ENCODE measurements around the gene ATPAF2. TPM values are rescaled to one million over a fixed set of nuclear protein-coding genes. Genes with fewer than 3 reads are reported as not detected.

The ATPAF2 gene
- total RNA-seq, 4 donors from 2014 or later: 8.3 to 19.9 (median 12.3) TPM

- 100% methylated on average over 2 of the region's 5 CpGs; no CpG with 5 or more reads in 1 of the 2 donors for WGBS, 2 donors (ENCODE audit: low coverage in 1 of 2)
- H3K27ac ChIP-seq: no peak overlapping the region
- H3K9me3 ChIP-seq: no peaks in the 10 kb centered on the region
- H3K36me3 ChIP-seq: peaks cover 0 to 55% of the 10 kb centered on the region in 2 donors
- TF ChIP-seq, protein P1, sequence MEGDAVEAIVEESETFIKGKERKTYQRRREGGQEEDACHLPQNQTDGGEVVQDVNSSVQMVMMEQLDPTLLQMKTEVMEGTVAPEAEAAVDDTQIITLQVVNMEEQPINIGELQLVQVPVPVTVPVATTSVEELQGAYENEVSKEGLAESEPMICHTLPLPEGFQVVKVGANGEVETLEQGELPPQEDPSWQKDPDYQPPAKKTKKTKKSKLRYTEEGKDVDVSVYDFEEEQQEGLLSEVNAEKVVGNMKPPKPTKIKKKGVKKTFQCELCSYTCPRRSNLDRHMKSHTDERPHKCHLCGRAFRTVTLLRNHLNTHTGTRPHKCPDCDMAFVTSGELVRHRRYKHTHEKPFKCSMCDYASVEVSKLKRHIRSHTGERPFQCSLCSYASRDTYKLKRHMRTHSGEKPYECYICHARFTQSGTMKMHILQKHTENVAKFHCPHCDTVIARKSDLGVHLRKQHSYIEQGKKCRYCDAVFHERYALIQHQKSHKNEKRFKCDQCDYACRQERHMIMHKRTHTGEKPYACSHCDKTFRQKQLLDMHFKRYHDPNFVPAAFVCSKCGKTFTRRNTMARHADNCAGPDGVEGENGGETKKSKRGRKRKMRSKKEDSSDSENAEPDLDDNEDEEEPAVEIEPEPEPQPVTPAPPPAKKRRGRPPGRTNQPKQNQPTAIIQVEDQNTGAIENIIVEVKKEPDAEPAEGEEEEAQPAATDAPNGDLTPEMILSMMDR (IDR thresholded peaks at IDR 0.05): no peak
- TF ChIP-seq POLR2A (IDR thresholded peaks at IDR 0.05) (no peak), POLR2AphosphoS5 (IDR thresholded peaks at IDR 0.05) (no peak), EP300 (IDR thresholded peaks at IDR 0.05) (no peak)
- ATAC-seq: no peak
- no peaks in the 10 kb centered on the region for H3K4me1 ChIP-seq
- H3K4me3 ChIP-seq: no peak overlapping the region
- H3K27me3 ChIP-seq: no peaks in the 10 kb centered on the region
These were observed 30.3 kb downstream of the ATPAF2 start for GRCh38 chr17:18008496-18009268.

- no peak for TF ChIP-seq POLR2AphosphoS5 (IDR thresholded peaks at IDR 0.05)
- no peak for TF ChIP-seq EP300 (IDR thresholded peaks at IDR 0.05)
- TF ChIP-seq, protein P1 (IDR thresholded peaks at IDR 0.05): no peak
- TF ChIP-seq POLR2A (IDR thresholded peaks at IDR 0.05): no peak
- no peak for ATAC-seq
- peaks cover 0 to 51% of the 10 kb centered on the region in 2 donors for H3K36me3 ChIP-seq
- H3K27me3 ChIP-seq: no peaks in the 10 kb centered on the region
- H3K4me1 ChIP-seq: no peaks in the 10 kb centered on the region
- no peak overlapping the region for H3K27ac ChIP-seq
- no peaks in the 10 kb centered on the region for H3K9me3 ChIP-seq
- 44 to 71% methylated on average over 4 to 5 of the region's 31 CpGs for WGBS, 2 donors (ENCODE audit: low coverage in 1 of 2)
- no peak overlapping the region for H3K4me3 ChIP-seq
These were observed 32.3 kb downstream of the ATPAF2 start for GRCh38 chr17:18006495-18007239.

- H3K27ac ChIP-seq: no peak overlapping the region
- peaks cover 0 to 40% of the 10 kb centered on the region in 2 donors for H3K36me3 ChIP-seq
- H3K27me3 ChIP-seq: no peaks in the 10 kb centered on the region
- H3K4me1 ChIP-seq: no peaks in the 10 kb centered on the region
- H3K4me3 ChIP-seq: no peak overlapping the region
- no peaks in the 10 kb centered on the region for H3K9me3 ChIP-seq
- WGBS, 2 donors (ENCODE audit: low coverage in 1 of 2): 90% methylated on average over 2 of the region's 3 CpGs; no CpG with 5 or more reads in 1 of the 2 donors
- TF ChIP-seq POLR2A (IDR thresholded peaks at IDR 0.05): no peak
- TF ChIP-seq EP300 (IDR thresholded peaks at IDR 0.05): no peak
- TF ChIP-seq, protein P1 (IDR thresholded peaks at IDR 0.05): no peak
- TF ChIP-seq POLR2AphosphoS5 (IDR thresholded peaks at IDR 0.05): no peak
- no peak for ATAC-seq
These were observed 33.5 kb downstream of the ATPAF2 start for GRCh38 chr17:18005496-18005895.

- Histone ChIP-seq H3K4me3 (no peak overlapping the region), H3K4me1 (no peaks in the 10 kb centered on the region), H3K9me3 (no peaks in the 10 kb centered on the region), H3K27me3 (no peaks in the 10 kb centered on the region), H3K27ac (no peak overlapping the region), H3K36me3 (peaks cover 0 to 35% of the 10 kb centered on the region in 2 donors)
- ATAC-seq: no peak
- TF ChIP-seq EP300 (IDR thresholded peaks at IDR 0.05) (no peak), POLR2AphosphoS5 (IDR thresholded peaks at IDR 0.05) (no peak), POLR2A (IDR thresholded peaks at IDR 0.05) (no peak)
- TF ChIP-seq, protein P1 (IDR thresholded peaks at IDR 0.05): no peak
- 70% methylated on average over 5 of the region's 9 CpGs; no CpG with 5 or more reads in 1 of the 2 donors for WGBS, 2 donors (ENCODE audit: low coverage in 1 of 2)
These were observed 34.1 kb downstream of the ATPAF2 start for GRCh38 chr17:18004884-18005305.

Measured in gastroesophageal sphincter (tissue), 4 donors.